Astrocyte (in vitro differentiated cells and primary cell): ENCODE results near the gene HOXD10. TPM values are rescaled to one million over a fixed set of nuclear protein-coding genes. Genes with fewer than 3 reads are reported as not detected.

Source experiments
- DNase-seq: peaks from one replicate; pipeline ENCODE4 v3.0.0-alpha.2; 2010; ENCODE audit warnings: low read depth
- FAIRE-seq: peaks from 2 replicates; lab custom pipeline; 2011; peaks lifted over from hg19 to GRCh38; lab: Jason Lieb, UNC
- H2AFZ ChIP-seq: 2 replicates; pipeline ENCODE4 v1.6.0; 2012; ENCODE audit warnings: low read depth, low read length, inconsistent platforms
- H3K27ac ChIP-seq: 2 replicates; pipeline ENCODE4 v1.5.1; 2011; ENCODE audit warnings: low read depth, low read length, inconsistent platforms
- H3K27me3 ChIP-seq: 2 replicates; pipeline ENCODE4 v1.6.0; 2011; ENCODE audit warnings: low read length, inconsistent platforms; ENCODE audit not compliant: insufficient read depth
- H3K36me3 ChIP-seq: 2 replicates; pipeline ENCODE4 v1.5.1; 2011; ENCODE audit warnings: low read length, inconsistent platforms; ENCODE audit not compliant: insufficient read depth
- H3K4me1 ChIP-seq: 2 replicates; pipeline ENCODE4 v1.5.1; 2011; ENCODE audit warnings: low read length, inconsistent platforms; ENCODE audit not compliant: insufficient read depth
- H3K4me2 ChIP-seq: 2 replicates; pipeline ENCODE4 v1.6.0; 2012; ENCODE audit warnings: low read length, inconsistent platforms
- H3K4me3 ChIP-seq: 2 replicates; pipeline ENCODE4 v1.5.1; 2011; ENCODE audit warnings: low read depth, mild to moderate bottlenecking, low read length, inconsistent platforms; ENCODE audit not compliant: insufficient read depth
- H3K79me2 ChIP-seq: 2 replicates; pipeline ENCODE4 v1.6.0; 2012; ENCODE audit warnings: mild to moderate bottlenecking, low read length, inconsistent platforms; ENCODE audit not compliant: insufficient read depth
- H3K9ac ChIP-seq: 2 replicates; pipeline ENCODE4 v1.6.0; 2012; ENCODE audit warnings: mild to moderate bottlenecking, low read length, inconsistent platforms
- H3K9me3 ChIP-seq: 2 replicates; pipeline ENCODE4 v1.5.1; 2012; ENCODE audit warnings: low read depth, mild to moderate bottlenecking, low read length, inconsistent platforms; ENCODE audit not compliant: insufficient read depth
- H4K20me1 ChIP-seq: 2 replicates; pipeline ENCODE4 v1.6.0; 2012; ENCODE audit warnings: low read length, inconsistent platforms; ENCODE audit not compliant: insufficient read depth
- H3K27ac Mint-ChIP-seq: one replicate; pipeline ENCODE4 v1.8.0; 2021; ENCODE audit warnings: mild to moderate bottlenecking, mixed read lengths; ENCODE audit not compliant: unreplicated experiment
- H3K27me3 Mint-ChIP-seq: one replicate; pipeline ENCODE4 v1.8.0; 2021; ENCODE audit warnings: low read depth, mixed read lengths; ENCODE audit not compliant: unreplicated experiment
- H3K36me3 Mint-ChIP-seq: one replicate; pipeline ENCODE4 v1.8.0; 2021; ENCODE audit warnings: low read depth, mixed read lengths; ENCODE audit not compliant: unreplicated experiment
- H3K4me1 Mint-ChIP-seq: one replicate; pipeline ENCODE4 v1.8.0; 2021; ENCODE audit warnings: low read depth, mixed read lengths; ENCODE audit not compliant: unreplicated experiment
- H3K4me3 Mint-ChIP-seq: one replicate; pipeline ENCODE4 v1.8.0; 2021; ENCODE audit warnings: mild to moderate bottlenecking, moderate library complexity, mixed read lengths; ENCODE audit not compliant: unreplicated experiment
- H3K9me3 Mint-ChIP-seq: one replicate; pipeline ENCODE4 v1.8.0; 2021; ENCODE audit warnings: mild to moderate bottlenecking, mixed read lengths; ENCODE audit not compliant: unreplicated experiment
- EZH2 ChIP-seq: IDR thresholded peaks from 2 replicates; pipeline ENCODE4 v1.6.1; 2012; ENCODE audit warnings: mild to moderate bottlenecking, low read length, inconsistent platforms; ENCODE audit not compliant: insufficient read depth
- total RNA-seq: library from RNA; stranded (reverse); gene quantifications from 2 replicates; pipeline ENCODE4 v1.2.1, GENCODE V29; 2021
- TF ChIP-seq, protein P1 (sequence below): IDR thresholded peaks from 2 replicates; pipeline ENCODE4 v1.5.1; 2011; ENCODE audit warnings: low read depth, mild to moderate bottlenecking, inconsistent platforms, low read length, moderate library complexity; ENCODE audit not compliant: insufficient read depth

The HOXD10 gene
- total RNA-seq, 1 donor from 2014 or later, result not detected

DNA sequence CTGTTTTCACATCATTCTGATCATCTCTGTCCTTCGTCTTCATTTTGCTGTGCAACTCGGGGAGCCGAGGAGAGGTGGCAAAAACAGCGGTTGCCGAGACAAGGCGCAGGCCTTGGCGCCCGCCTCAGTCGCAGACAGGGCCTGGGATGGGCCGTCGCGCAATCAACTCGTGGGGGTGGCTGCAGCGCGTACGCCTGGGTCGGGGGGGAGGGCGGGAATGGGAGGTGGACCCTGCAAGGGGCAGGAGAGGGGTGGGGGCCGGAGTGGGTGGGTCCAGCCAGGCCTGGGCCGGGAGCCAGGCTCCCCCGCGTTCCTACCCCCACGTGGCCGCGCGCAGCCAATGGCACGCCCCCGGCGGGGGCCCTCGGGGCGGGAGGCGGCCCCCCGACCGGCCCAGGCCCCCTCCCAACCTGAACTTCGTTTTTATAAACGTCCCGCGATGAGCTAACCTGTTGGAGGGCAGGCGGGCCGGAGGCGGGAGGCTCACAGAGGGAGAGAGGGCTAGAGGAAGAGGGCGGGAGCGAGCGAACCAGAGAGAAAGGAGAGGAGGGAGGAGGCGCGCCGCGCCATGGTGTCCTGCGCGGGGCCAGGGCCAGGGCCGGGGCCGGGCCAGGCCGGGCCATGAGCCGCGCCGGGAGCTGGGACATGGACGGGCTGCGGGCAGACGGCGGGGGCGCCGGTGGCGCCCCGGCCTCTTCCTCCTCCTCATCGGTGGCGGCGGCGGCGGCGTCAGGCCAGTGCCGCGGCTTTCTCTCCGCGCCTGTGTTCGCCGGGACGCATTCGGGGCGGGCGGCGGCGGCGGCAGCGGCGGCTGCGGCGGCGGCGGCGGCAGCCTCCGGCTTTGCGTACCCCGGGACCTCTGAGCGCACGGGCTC, 24.1 kb upstream of the HOXD10 start, which contains the start of gene HOXD13:
Gene HOXD13, plus strand, starts transcription at position 452 of the 875 bp plus-strand sequence. Its CDS starts 170 bp downstream, at position 622.
- Histone ChIP-seq H3K9me3 (peaks cover 4% of the 10 kb centered on the region), H3K27ac (no peak within 1 kb of the TSS), H2AFZ (no peak within 1 kb of the TSS), H3K79me2 (no peaks in the 10 kb centered on the region), H3K4me1 (peaks cover 7% of the 10 kb centered on the region), H3K36me3 (no peaks in the 10 kb centered on the region), H4K20me1 (peaks cover 10% of the 10 kb centered on the region), H3K27me3 (peaks cover 94% of the 10 kb centered on the region), H3K4me3 (no peak within 1 kb of the TSS), H3K9ac (no peak within 1 kb of the TSS), H3K4me2 (peak within 1 kb of the TSS; percentile 41)
- Mint-ChIP-seq H3K9me3 (peaks cover 30% of the 10 kb centered on the region), H3K27ac (peak within 1 kb of the TSS; percentile 79), H3K4me3 (peak within 1 kb of the TSS; percentile 9), H3K27me3 (peaks cover 91% of the 10 kb centered on the region), H3K36me3 (peaks cover 3% of the 10 kb centered on the region), H3K4me1 (peaks cover 1% of the 10 kb centered on the region)
- TF ChIP-seq EZH2, result no peak
- TF ChIP-seq, protein P1, sequence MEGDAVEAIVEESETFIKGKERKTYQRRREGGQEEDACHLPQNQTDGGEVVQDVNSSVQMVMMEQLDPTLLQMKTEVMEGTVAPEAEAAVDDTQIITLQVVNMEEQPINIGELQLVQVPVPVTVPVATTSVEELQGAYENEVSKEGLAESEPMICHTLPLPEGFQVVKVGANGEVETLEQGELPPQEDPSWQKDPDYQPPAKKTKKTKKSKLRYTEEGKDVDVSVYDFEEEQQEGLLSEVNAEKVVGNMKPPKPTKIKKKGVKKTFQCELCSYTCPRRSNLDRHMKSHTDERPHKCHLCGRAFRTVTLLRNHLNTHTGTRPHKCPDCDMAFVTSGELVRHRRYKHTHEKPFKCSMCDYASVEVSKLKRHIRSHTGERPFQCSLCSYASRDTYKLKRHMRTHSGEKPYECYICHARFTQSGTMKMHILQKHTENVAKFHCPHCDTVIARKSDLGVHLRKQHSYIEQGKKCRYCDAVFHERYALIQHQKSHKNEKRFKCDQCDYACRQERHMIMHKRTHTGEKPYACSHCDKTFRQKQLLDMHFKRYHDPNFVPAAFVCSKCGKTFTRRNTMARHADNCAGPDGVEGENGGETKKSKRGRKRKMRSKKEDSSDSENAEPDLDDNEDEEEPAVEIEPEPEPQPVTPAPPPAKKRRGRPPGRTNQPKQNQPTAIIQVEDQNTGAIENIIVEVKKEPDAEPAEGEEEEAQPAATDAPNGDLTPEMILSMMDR, result no peak
- DNase-seq (no peak), FAIRE-seq (no peak)

DNA sequence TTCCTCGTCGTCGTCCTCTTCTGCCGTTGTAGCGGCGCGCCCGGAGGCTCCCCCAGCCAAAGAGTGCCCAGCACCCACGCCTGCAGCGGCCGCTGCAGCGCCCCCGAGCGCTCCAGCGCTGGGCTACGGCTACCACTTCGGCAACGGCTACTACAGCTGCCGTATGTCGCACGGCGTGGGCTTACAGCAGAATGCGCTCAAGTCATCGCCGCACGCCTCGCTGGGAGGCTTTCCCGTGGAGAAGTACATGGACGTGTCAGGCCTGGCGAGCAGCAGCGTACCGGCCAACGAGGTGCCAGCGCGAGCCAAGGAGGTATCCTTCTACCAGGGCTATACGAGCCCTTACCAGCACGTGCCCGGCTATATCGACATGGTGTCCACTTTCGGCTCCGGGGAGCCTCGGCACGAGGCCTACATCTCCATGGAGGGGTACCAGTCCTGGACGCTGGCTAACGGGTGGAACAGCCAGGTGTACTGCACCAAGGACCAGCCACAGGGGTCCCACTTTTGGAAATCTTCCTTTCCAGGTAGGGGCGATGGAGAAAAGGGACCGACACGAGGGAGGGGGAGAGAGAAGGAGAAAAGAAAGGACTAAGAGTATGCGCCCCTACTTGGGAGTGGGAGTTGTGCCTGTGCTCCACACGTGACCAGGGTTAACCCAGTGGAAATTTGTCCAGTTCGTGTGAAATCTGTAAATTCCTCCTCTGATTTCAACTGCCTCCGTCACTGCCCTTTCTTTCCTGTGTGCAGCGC, 23.3 kb upstream of the HOXD10 start:
- peaks cover 31% of the 10 kb centered on the region for H3K9me3 Mint-ChIP-seq
- Histone ChIP-seq H3K4me3 (no peak overlapping the region), H3K4me2 (peak overlapping the region; percentile 41), H3K27ac (no peak overlapping the region), H2AFZ (no peak overlapping the region), H3K79me2 (no peaks in the 10 kb centered on the region), H3K9ac (no peak overlapping the region), H3K4me1 (peaks cover 7% of the 10 kb centered on the region), H3K27me3 (peaks cover 95% of the 10 kb centered on the region), H3K36me3 (no peaks in the 10 kb centered on the region), H4K20me1 (peaks cover 10% of the 10 kb centered on the region), H3K9me3 (peaks cover 4% of the 10 kb centered on the region)
- no peak overlapping the region for H3K4me3 Mint-ChIP-seq
- DNase-seq (no peak), FAIRE-seq (no peak)
- TF ChIP-seq EZH2, result peak; percentile 95
- TF ChIP-seq, protein P1, result no peak
- H3K36me3 Mint-ChIP-seq, result peaks cover 3% of the 10 kb centered on the region
- H3K27ac Mint-ChIP-seq, result peak overlapping the region; percentile 79
- peaks cover 4% of the 10 kb centered on the region for H3K4me1 Mint-ChIP-seq
- H3K27me3 Mint-ChIP-seq, result peaks cover 91% of the 10 kb centered on the region
